ENCODE results near the gene ZNF839. TPM values are rescaled to one million over a fixed set of nuclear protein-coding genes. Genes with fewer than 3 reads are reported as not detected.

The ZNF839 gene
- total RNA-seq, 2 experiments from 2014 or later = 15.2 to 16.3 TPM

Other genes starting within 250 kb of the ZNF839 start
- 1,000 to 10,000 TPM; 1,107 to 1,148 TPM for gene HSP90AA1, start 232.7 kb upstream of the ZNF839 start, total RNA-seq
- gene WDR20, start 179.8 kb upstream of the ZNF839 start, total RNA-seq = 10 to 100 TPM; 22.2 to 25.3 TPM
- gene MOK, start 14.6 kb upstream of the ZNF839 start, total RNA-seq = 1 to 10 TPM; 2.7 TPM
- 10 to 100 TPM; 50.5 to 51.2 TPM for gene CINP, start 43.1 kb downstream of the ZNF839 start, total RNA-seq
- 1 to 10 TPM; 6.2 to 7.0 TPM for gene TECPR2, start 43.2 kb downstream of the ZNF839 start, total RNA-seq
- gene ANKRD9, start 190.0 kb downstream of the ZNF839 start, total RNA-seq = 10 to 100 TPM; 15.2 to 17.5 TPM